ENCODE results near the gene PCSK5.
A peak's percentile ranks its signal among the peaks of the same experiment; 100 is the strongest.

The PCSK5 gene

DNA sequence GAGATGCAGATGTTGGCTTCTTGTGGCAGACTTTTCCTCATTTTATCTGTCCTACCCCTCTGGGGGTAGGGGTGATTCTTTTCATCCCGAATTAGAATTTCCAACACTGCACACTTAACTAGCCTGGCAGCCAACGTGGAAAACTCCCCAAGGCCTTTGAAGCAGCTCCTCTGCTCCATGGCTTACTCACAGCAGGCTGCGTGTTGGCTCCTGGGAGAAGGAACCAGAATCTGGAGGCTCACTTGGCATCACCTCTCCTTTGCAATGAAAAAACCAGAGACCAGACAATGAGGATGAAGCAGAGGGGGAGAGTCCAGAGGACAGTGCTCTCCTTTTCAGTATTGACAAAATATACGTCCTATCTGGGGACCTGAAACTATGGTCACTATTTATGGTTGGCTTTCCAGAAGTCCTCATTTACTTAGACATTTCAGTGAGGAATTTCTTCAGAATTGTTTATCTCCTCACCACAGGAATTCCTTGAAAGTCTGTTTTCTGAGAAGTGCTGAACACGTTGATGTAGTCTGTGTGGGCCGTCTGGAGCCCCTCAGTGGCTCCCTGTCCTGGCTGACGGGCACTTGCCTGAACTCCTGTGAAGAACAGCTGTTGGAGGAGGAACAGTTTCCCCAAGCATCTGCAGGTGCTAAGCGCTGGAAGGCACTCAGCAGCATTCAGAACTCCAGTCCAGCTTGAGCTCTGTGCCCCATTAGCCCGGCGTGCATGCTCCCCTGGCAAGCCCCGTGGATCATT lies 272.5 kb downstream of the PCSK5 start:
- no peak for TF ChIP-seq CTCF (IDR thresholded peaks at IDR 0.05; ENCODE audit: insufficient read depth, low read length, missing control alignments)
- H3K4me3 ChIP-seq (ENCODE audit: low read depth, low read length), result no peak overlapping the region
- DNase-seq (ENCODE audit: low read depth, low spot score), result no peak
- ChIA-PET CTCF (interaction anchor here (1.2 to 1.3 kb wide), 2 partner anchors 13 to 14 kb away, joined by 3 read pairs; no protein-coding TSS in a partner anchor), POLR2A (no interaction called here)

- DNase-seq (ENCODE audit: low read depth, low spot score), result no peak
- no peak overlapping the region for H3K4me3 ChIP-seq (ENCODE audit: low read depth, low read length)
- ChIA-PET POLR2A (no interaction called here), CTCF (interaction anchor here (1.0 to 1.2 kb wide), 2 partner anchors 8 to 9 kb away, joined by 3 to 7 read pairs; no protein-coding TSS in a partner anchor)
- TF ChIP-seq CTCF (IDR thresholded peaks at IDR 0.05; ENCODE audit: insufficient read depth, low read length, missing control alignments), result no peak
Observed at GRCh38 chr9:76166526-76166925, 276.1 kb downstream of the PCSK5 start.

- no peak for DNase-seq (ENCODE audit: low read depth, low spot score)
- POLR2A ChIA-PET, result no interaction called here
- CTCF ChIA-PET, result interaction anchor here (0.8 to 1.2 kb wide), 2 partner anchors 12 to 13 kb away, joined by 3 read pairs; no protein-coding TSS in a partner anchor
- H3K4me3 ChIP-seq (ENCODE audit: low read depth, low read length), result no peak overlapping the region
- no peak for TF ChIP-seq CTCF (IDR thresholded peaks at IDR 0.05; ENCODE audit: insufficient read depth, low read length, missing control alignments)
Observed at GRCh38 chr9:76176171-76176570, 285.7 kb downstream of the PCSK5 start.

- H3K4me3 ChIP-seq (ENCODE audit: low read depth, low read length), result no peak overlapping the region
- TF ChIP-seq CTCF (IDR thresholded peaks at IDR 0.05; ENCODE audit: insufficient read depth, low read length, missing control alignments), result no peak
- no peak for DNase-seq (ENCODE audit: low read depth, low spot score)
- POLR2A ChIA-PET, result no interaction called here
- CTCF ChIA-PET, result no interaction called here
Observed at GRCh38 chr9:76177931-76178330, 287.5 kb downstream of the PCSK5 start.

DNA sequence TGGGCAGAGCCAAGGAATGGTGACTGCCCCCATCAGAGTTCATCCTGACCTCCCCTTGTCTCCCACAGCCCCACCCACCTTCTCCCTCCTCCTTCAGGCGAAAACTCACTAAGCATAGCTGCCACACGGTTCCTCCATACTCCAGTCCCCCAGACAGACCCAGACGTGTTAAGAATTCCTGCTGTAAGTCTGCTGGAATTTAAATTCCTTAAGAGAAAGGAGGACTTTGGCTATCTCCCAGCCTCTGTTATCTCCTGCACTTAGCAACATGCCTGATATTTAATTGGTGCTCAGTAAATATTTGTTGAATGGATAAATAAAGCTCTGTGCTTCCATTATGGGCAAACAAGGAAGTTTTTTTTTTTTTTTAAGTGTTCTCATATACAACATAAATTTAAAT lies 290.1 kb downstream of the PCSK5 start:
- DNase-seq (ENCODE audit: low read depth, low spot score), result peak; percentile 29
- TF ChIP-seq CTCF (IDR thresholded peaks at IDR 0.05; ENCODE audit: insufficient read depth, low read length, missing control alignments), result no peak
- ChIA-PET CTCF (no interaction called here), POLR2A (no interaction called here)
- H3K4me3 ChIP-seq (ENCODE audit: low read depth, low read length), result no peak overlapping the region

DNA sequence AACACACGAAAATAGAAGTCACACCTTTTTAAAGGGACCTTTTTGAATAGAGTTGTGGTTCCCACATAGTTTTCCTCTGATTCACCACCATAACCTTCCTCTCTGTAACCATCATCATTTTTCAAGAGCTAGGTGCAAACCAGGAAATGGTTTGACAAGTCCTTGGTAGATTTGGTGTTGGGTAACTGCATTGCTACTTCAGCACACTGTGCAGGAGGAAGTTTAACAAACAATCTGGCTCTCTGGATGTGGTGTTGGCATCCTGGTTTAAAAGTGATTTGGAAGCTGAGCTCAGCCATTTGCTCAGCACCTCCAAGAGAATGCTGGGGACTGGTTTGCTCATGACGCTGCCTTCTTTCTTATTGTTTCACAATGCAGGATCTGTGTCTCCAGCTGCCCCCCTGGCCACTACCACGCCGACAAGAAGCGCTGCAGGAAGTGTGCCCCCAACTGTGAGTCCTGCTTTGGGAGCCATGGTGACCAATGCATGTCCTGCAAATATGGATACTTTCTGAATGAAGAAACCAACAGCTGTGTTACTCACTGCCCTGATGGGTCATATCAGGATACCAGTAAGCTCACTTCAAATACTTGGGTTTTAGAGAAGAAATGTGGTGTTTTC lies 290.7 kb downstream of the PCSK5 start:
- H3K4me3 ChIP-seq (ENCODE audit: low read depth, low read length), result no peak overlapping the region
- CTCF ChIA-PET, result no interaction called here
- DNase-seq (ENCODE audit: low read depth, low spot score), result peak; percentile 38
- POLR2A ChIA-PET, result interaction anchor here (1.2 kb wide), 1 partner anchor 35 kb away, joined by 3 read pairs; no protein-coding TSS in a partner anchor
- TF ChIP-seq CTCF (IDR thresholded peaks at IDR 0.05; ENCODE audit: insufficient read depth, low read length, missing control alignments), result no peak

All from AG04449 (cell line).